Panc1 (cell line): ENCODE measurements around the gene MEGF11.
"Not testable (repeated sequence)": the region's sequence is repeated elsewhere in the genome, so short reads cannot be mapped to it uniquely, and the experiment has no call there.

Experiments used
- POLR2AphosphoS5 ChIP-seq: IDR thresholded peaks from 2 replicates; pipeline ENCODE4 v1.6.1; 2012; ENCODE audit warnings: mild to moderate bottlenecking, low read depth, low read length, moderate library complexity
- TCF7L2 ChIP-seq: IDR thresholded peaks from 2 replicates; pipeline ENCODE4 v1.6.1; 2011; ENCODE audit warnings: mild to moderate bottlenecking, low read depth, low read length, inconsistent platforms
- TF ChIP-seq, protein P1 (sequence below): fragments of 450-650 bp; IDR thresholded peaks from 2 replicates; pipeline ENCODE4 v1.5.1; 2017; ENCODE audit warnings: mild to moderate bottlenecking

DNA sequence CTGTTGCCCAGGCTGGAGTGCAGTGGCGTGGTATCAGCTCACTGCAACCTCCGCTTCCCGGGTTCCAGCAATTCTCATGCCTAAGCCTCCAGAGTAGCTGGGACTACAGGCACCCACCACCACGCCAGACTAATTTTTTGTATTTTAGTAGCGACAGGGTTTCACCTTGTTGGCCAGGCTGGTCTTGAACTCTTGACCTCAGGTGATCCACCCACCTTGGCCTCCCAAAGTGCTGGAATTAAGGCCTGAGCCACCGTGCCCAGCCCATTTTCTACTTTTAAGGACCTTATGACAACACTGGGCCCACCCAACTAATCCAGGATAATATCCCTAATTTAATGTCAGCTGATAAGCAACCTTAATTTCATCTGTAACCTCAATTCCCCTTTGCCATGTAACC, 385.6 kb downstream of the MEGF11 start:
- TF ChIP-seq, protein P1, sequence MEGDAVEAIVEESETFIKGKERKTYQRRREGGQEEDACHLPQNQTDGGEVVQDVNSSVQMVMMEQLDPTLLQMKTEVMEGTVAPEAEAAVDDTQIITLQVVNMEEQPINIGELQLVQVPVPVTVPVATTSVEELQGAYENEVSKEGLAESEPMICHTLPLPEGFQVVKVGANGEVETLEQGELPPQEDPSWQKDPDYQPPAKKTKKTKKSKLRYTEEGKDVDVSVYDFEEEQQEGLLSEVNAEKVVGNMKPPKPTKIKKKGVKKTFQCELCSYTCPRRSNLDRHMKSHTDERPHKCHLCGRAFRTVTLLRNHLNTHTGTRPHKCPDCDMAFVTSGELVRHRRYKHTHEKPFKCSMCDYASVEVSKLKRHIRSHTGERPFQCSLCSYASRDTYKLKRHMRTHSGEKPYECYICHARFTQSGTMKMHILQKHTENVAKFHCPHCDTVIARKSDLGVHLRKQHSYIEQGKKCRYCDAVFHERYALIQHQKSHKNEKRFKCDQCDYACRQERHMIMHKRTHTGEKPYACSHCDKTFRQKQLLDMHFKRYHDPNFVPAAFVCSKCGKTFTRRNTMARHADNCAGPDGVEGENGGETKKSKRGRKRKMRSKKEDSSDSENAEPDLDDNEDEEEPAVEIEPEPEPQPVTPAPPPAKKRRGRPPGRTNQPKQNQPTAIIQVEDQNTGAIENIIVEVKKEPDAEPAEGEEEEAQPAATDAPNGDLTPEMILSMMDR, result not testable (repeated sequence)
- not testable (repeated sequence) for TF ChIP-seq TCF7L2, POLR2AphosphoS5
